Stomach smooth muscle (tissue), 2 donors: ENCODE results near the gene EOMES.

Experiments
- H3K27ac ChIP-seq: one replicate; pipeline ENCODE4 v1.7.0; 2013; ENCODE audit warnings: mild to moderate bottlenecking, low read length, inconsistent platforms
- H3K27me3 ChIP-seq, 2 donors: one replicate each; pipeline ENCODE4 v1.7.0; 2013; ENCODE audit warnings: low read length in 2 of 2; ENCODE audit not compliant: insufficient read depth in 2 of 2, control insufficient read depth in 1 of 2
- H3K36me3 ChIP-seq, 2 donors: one replicate each; pipeline ENCODE4 v1.7.0; 2013; ENCODE audit warnings: low read length in 2 of 2; ENCODE audit not compliant: control insufficient read depth in 2 of 2, insufficient read depth in 2 of 2
- H3K4me1 ChIP-seq: one replicate; pipeline ENCODE4 v1.7.0; 2013; ENCODE audit warnings: low read length; ENCODE audit not compliant: control insufficient read depth, insufficient read depth
- H3K4me3 ChIP-seq, 2 donors: one replicate each; pipeline ENCODE4 v1.7.0; 2013; ENCODE audit warnings: low read length in 2 of 2
- H3K9ac ChIP-seq, 2 donors: one replicate each; pipeline ENCODE4 v1.7.0; 2013; ENCODE audit warnings: low read length in 2 of 2, mild to moderate bottlenecking in 1 of 2
- H3K9me3 ChIP-seq, 2 donors: one replicate each; pipeline ENCODE4 v1.7.0; 2013; ENCODE audit warnings: low read length in 2 of 2; ENCODE audit not compliant: control insufficient read depth in 2 of 2
- donor health status: healthy.
- donor health status: Pancreatic carcinoma.

Gene EOMES

GRCh38 chr3:27713078-27713423, 9.1 kb downstream of the EOMES start:
- peaks cover 39 to 45% of the 10 kb centered on the region in 2 donors for H3K27me3 ChIP-seq
- no peaks in the 10 kb centered on the region for H3K36me3 ChIP-seq
- peak overlapping the region; percentile 42 to 54 for H3K9ac ChIP-seq
- H3K9me3 ChIP-seq = no peaks in the 10 kb centered on the region
- no peak overlapping the region for H3K27ac ChIP-seq
- H3K4me1 ChIP-seq = peaks cover 25% of the 10 kb centered on the region
- H3K4me3 ChIP-seq = peak overlapping the region; percentile 86 to 92

GRCh38 chr3:27712136-27713077, 9.7 kb downstream of the EOMES start:
- Histone ChIP-seq H3K27me3 (peaks cover 38 to 39% of the 10 kb centered on the region in 2 donors), H3K4me1 (peaks cover 25% of the 10 kb centered on the region), H3K27ac (no peak overlapping the region), H3K9ac (peak overlapping the region; percentile 42 to 54), H3K36me3 (no peaks in the 10 kb centered on the region), H3K9me3 (no peaks in the 10 kb centered on the region), H3K4me3 (peak overlapping the region; percentile 86 to 92)

- Histone ChIP-seq H3K36me3 (no peaks in the 10 kb centered on the region), H3K27me3 (peaks cover 0 to 3% of the 10 kb centered on the region in 2 donors), H3K4me3 (no peak overlapping the region), H3K9me3 (no peaks in the 10 kb centered on the region), H3K4me1 (peaks cover 7% of the 10 kb centered on the region), H3K9ac (no peak overlapping the region), H3K27ac (no peak overlapping the region)
Observed at GRCh38 chr3:27708250-27708649, 13.9 kb downstream of the EOMES start.

- Histone ChIP-seq H3K4me3 (no peak overlapping the region), H3K27ac (no peak overlapping the region), H3K9me3 (no peaks in the 10 kb centered on the region), H3K36me3 (no peaks in the 10 kb centered on the region), H3K4me1 (no peaks in the 10 kb centered on the region), H3K9ac (no peak overlapping the region), H3K27me3 (no peaks in the 10 kb centered on the region)
Observed at GRCh38 chr3:27699067-27699466, 23.1 kb downstream of the EOMES start.

GRCh38 chr3:27696906-27697305, 25.2 kb downstream of the EOMES start:
- H3K9ac ChIP-seq = no peak overlapping the region
- H3K4me1 ChIP-seq = no peaks in the 10 kb centered on the region
- H3K36me3 ChIP-seq = no peaks in the 10 kb centered on the region
- no peak overlapping the region for H3K4me3 ChIP-seq
- no peaks in the 10 kb centered on the region for H3K27me3 ChIP-seq
- no peak overlapping the region for H3K27ac ChIP-seq
- H3K9me3 ChIP-seq = no peaks in the 10 kb centered on the region

- Histone ChIP-seq H3K36me3 (no peaks in the 10 kb centered on the region), H3K9ac (no peak overlapping the region), H3K27ac (no peak overlapping the region)
Observed at GRCh38 chr3:27695636-27696035, 26.5 kb downstream of the EOMES start.

GRCh38 chr3:27688053-27688452, 34.1 kb downstream of the EOMES start:
- no peaks in the 10 kb centered on the region for H3K36me3 ChIP-seq
- H3K9ac ChIP-seq = no peak overlapping the region
- H3K27me3 ChIP-seq = no peaks in the 10 kb centered on the region
- no peaks in the 10 kb centered on the region for H3K4me1 ChIP-seq
- no peaks in the 10 kb centered on the region for H3K9me3 ChIP-seq
- H3K4me3 ChIP-seq = no peak overlapping the region
- H3K27ac ChIP-seq = no peak overlapping the region

More at GRCh38 chr3:27695636-27696035, 26.5 kb downstream of the EOMES start:
- H3K4me3 ChIP-seq = no peak overlapping the region
- H3K9me3 ChIP-seq = no peaks in the 10 kb centered on the region
- H3K4me1 ChIP-seq = no peaks in the 10 kb centered on the region
- H3K27me3 ChIP-seq = no peaks in the 10 kb centered on the region

GRCh38 chr3:27686642-27687041, 35.5 kb downstream of the EOMES start:
- Histone ChIP-seq H3K9ac (no peak overlapping the region), H3K4me3 (no peak overlapping the region), H3K27me3 (no peaks in the 10 kb centered on the region), H3K9me3 (no peaks in the 10 kb centered on the region), H3K36me3 (no peaks in the 10 kb centered on the region), H3K27ac (no peak overlapping the region), H3K4me1 (no peaks in the 10 kb centered on the region)

- peaks cover 6% of the 10 kb centered on the region for H3K4me1 ChIP-seq
- H3K9me3 ChIP-seq = no peaks in the 10 kb centered on the region
- H3K4me3 ChIP-seq = no peak overlapping the region
- H3K9ac ChIP-seq = no peak overlapping the region
- no peaks in the 10 kb centered on the region for H3K36me3 ChIP-seq
- H3K27ac ChIP-seq = no peak overlapping the region
- no peaks in the 10 kb centered on the region for H3K27me3 ChIP-seq
Observed at GRCh38 chr3:27685474-27685873, 36.6 kb downstream of the EOMES start.

GRCh38 chr3:27684302-27684701, 37.8 kb downstream of the EOMES start:
- no peak overlapping the region for H3K9ac ChIP-seq
- H3K27ac ChIP-seq = no peak overlapping the region
- H3K27me3 ChIP-seq = no peaks in the 10 kb centered on the region
- H3K36me3 ChIP-seq = no peaks in the 10 kb centered on the region
- H3K4me1 ChIP-seq = peaks cover 6% of the 10 kb centered on the region
- H3K4me3 ChIP-seq = no peak overlapping the region
- H3K9me3 ChIP-seq = no peaks in the 10 kb centered on the region

- Histone ChIP-seq H3K4me1 (peaks cover 6% of the 10 kb centered on the region), H3K9ac (no peak overlapping the region), H3K36me3 (no peaks in the 10 kb centered on the region), H3K27me3 (no peaks in the 10 kb centered on the region), H3K27ac (no peak overlapping the region), H3K4me3 (peak overlapping the region in 1 of 2 donors; percentile 33), H3K9me3 (no peaks in the 10 kb centered on the region)
Observed at GRCh38 chr3:27681249-27681748, 40.8 kb downstream of the EOMES start.
